A673 (cell line): Measurements from ENCODE around the gene CWC27.

ENCODE experiments used
- EZH2 ChIP-seq: fragments of 200-600 bp; sonication (generic); IDR thresholded peaks from 2 replicates; pipeline ENCODE4 v1.6.1; 2017; ENCODE audit warnings: borderline replicate concordance, low read depth, mild to moderate bottlenecking, mixed read lengths, antibody characterized with exemption, low read length; ENCODE audit not compliant: poor library complexity, severe bottlenecking
- TF ChIP-seq, protein P1 (sequence below): fragments of 300-800, 200-600 bp; sonication (generic); conservative IDR thresholded peaks from 2 replicates; pipeline ENCODE4 v1.5.1; 2017; ENCODE audit warnings: low read depth, mild to moderate bottlenecking, antibody characterized with exemption, low read length, moderate library complexity, mixed read lengths

DNA sequence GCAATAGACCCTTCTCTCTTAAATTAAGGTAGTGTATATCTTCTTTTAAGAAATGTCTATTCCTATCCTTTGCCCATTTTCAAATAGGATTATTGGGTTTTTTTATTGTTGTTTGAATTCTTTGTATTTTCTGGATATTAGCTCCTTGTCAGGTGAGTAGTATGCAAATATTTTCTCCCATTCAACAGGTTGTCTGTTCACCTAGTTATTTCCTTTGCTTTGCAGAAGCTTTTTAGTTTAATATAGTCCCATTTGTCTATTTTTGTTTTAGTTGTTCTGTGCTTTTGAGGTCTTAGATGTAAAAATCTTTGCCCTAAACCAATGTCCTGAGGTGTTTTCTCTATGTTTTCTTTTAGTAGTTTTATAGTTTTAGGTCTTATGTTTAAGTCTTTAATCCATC lies 104.7 kb downstream of the CWC27 start:
- TF ChIP-seq, protein P1, sequence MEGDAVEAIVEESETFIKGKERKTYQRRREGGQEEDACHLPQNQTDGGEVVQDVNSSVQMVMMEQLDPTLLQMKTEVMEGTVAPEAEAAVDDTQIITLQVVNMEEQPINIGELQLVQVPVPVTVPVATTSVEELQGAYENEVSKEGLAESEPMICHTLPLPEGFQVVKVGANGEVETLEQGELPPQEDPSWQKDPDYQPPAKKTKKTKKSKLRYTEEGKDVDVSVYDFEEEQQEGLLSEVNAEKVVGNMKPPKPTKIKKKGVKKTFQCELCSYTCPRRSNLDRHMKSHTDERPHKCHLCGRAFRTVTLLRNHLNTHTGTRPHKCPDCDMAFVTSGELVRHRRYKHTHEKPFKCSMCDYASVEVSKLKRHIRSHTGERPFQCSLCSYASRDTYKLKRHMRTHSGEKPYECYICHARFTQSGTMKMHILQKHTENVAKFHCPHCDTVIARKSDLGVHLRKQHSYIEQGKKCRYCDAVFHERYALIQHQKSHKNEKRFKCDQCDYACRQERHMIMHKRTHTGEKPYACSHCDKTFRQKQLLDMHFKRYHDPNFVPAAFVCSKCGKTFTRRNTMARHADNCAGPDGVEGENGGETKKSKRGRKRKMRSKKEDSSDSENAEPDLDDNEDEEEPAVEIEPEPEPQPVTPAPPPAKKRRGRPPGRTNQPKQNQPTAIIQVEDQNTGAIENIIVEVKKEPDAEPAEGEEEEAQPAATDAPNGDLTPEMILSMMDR: no peak
- TF ChIP-seq EZH2: no peak
